Measurements from ENCODE around the gene UBL4B. TPM values are rescaled to one million over a fixed set of nuclear protein-coding genes. Genes with fewer than 3 reads are reported as not detected.

Gene UBL4B
- polyA plus RNA-seq, 3 donors, result not detected

GRCh38 chr1:110153407-110153950, 41.2 kb downstream of the UBL4B start:
- no peak for DNase-seq

GRCh38 chr1:110155878-110156522, 43.8 kb downstream of the UBL4B start:
- peak; percentile 72 for DNase-seq

- no peak for DNase-seq
Observed at GRCh38 chr1:110158261-110158660, 46.0 kb downstream of the UBL4B start.

- no peak for DNase-seq
Observed at GRCh38 chr1:110159168-110159567, 46.9 kb downstream of the UBL4B start.

- DNase-seq, result no peak
Observed at GRCh38 chr1:110160538-110161100, 48.4 kb downstream of the UBL4B start.

GRCh38 chr1:110161165-110161564, 48.9 kb downstream of the UBL4B start:
- no peak for DNase-seq

- no peak for DNase-seq
Observed at GRCh38 chr1:110161849-110162248, 49.6 kb downstream of the UBL4B start.

Other genes starting within 250 kb of the UBL4B start
- gene CSF1, start 201.6 kb upstream of the UBL4B start, polyA plus RNA-seq (ENCODE audit: insufficient read length in 3 of 3), result 1 to 10 TPM; 6.9 to 9.4 (median 8.1) TPM
- 100 to 1,000 TPM; 103 to 119 (median 108) TPM for gene AHCYL1, start 127.7 kb upstream of the UBL4B start, polyA plus RNA-seq (ENCODE audit: insufficient read length in 3 of 3)
- gene STRIP1, start 77.8 kb upstream of the UBL4B start, polyA plus RNA-seq (ENCODE audit: insufficient read length in 3 of 3), result 10 to 100 TPM; 44.3 to 61.9 (median 58.6) TPM
- gene ALX3, start 41.8 kb upstream of the UBL4B start, polyA plus RNA-seq (ENCODE audit: insufficient read length in 3 of 3), result not detected
- 1 to 10 TPM in 1 of 3 donors, under 1 TPM in 2; 0.41 to 1.3 (median 0.94) TPM for gene SLC6A17, start 38.1 kb downstream of the UBL4B start, polyA plus RNA-seq (ENCODE audit: insufficient read length in 3 of 3)
- gene KCNC4, start 97.9 kb downstream of the UBL4B start, polyA plus RNA-seq (ENCODE audit: insufficient read length in 3 of 3), result 1 to 10 TPM; 5.0 to 8.1 (median 7.6) TPM
- 10 to 100 TPM; 10.4 to 16.0 (median 15.7) TPM for gene RBM15, start 226.9 kb downstream of the UBL4B start, polyA plus RNA-seq (ENCODE audit: insufficient read length in 3 of 3)